ENCODE data around the gene SLC38A4. TPM values are rescaled to one million over a fixed set of nuclear protein-coding genes. Genes with fewer than 3 reads are reported as not detected.

SLC38A4 gene
- total and polyA plus RNA-seq, 2 donors (not counting 1 experiment from before 2014, with no cell fraction given), result not detected

DNA sequence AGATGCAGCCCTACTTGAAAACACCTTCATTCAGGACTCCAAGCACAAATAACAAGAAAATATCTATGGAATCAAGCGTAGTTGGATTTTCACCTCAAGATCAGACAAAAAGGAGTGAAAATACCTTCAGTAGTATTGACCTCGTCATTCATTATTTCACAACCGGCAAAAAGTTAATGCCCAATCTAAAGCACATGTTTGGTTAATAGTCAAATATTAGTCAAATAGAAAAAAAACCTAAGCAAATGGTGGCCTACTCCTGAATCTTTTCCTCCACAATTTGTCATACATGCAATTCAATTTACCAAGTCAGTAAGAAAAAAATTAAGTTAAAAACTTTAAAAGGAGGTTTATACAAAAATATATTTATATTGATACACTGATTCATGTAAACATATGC, 50.0 kb downstream of the SLC38A4 start:
- WGBS (ENCODE audit: insufficient coverage), result no CpG with 5 or more reads among the region's 3 CpGs
- Histone ChIP-seq H3K27me3 (replicated peaks in 1 of 4; ENCODE audit: control extremely low read depth in 1 of 4, control insufficient read depth in 3 of 4, insufficient read depth in 4 of 4, low read length in 3 of 4) (no peaks in the 10 kb centered on the region), H3K36me3 (replicated peaks in 1 of 2; ENCODE audit: control extremely low read depth in 1 of 2, control insufficient read depth in 1 of 2, extremely low read depth in 1 of 2, insufficient read depth in 2 of 2, low read length in 1 of 2) (no peaks in the 10 kb centered on the region), H3K79me2 (ENCODE audit: control insufficient read depth, insufficient read depth, low read length) (no peaks in the 10 kb centered on the region), H2AFZ (ENCODE audit: insufficient read depth, low read depth, low read length, poor library complexity, severe bottlenecking) (no peak overlapping the region), H3K9ac (ENCODE audit: low read length) (no peak overlapping the region), H3K9me3 (ENCODE audit: control extremely low read depth in 1 of 3, control insufficient read depth in 2 of 3, insufficient read depth in 1 of 3, low read length in 2 of 3) (no peaks in the 10 kb centered on the region), H3K4me1 (ENCODE audit: control insufficient read depth in 2 of 2, insufficient read depth in 2 of 2, low read length in 2 of 2) (no peaks in the 10 kb centered on the region), H4K20me1 (ENCODE audit: control insufficient read depth, insufficient read depth, low read length, poor library complexity, severe bottlenecking) (no peaks in the 10 kb centered on the region), H3K4me2 (replicated peaks; ENCODE audit: low read depth, low read length, poor library complexity, severe bottlenecking) (no peak overlapping the region), H3K27ac (ENCODE audit: low read length in 2 of 2) (no peak overlapping the region), H3K4me3 (ENCODE audit: control extremely low read depth in 1 of 5, extremely low read depth in 1 of 5, insufficient read depth in 1 of 5, low read depth in 2 of 5, low read length in 4 of 5) (no peak overlapping the region)
- peaks cover 11% of the 10 kb centered on the region for H3K27me3 Mint-ChIP-seq
- CTCF ChIA-PET, result no interaction called here
- ATAC-seq (ENCODE audit: low read depth) (no peak), DNase-seq (no peak)
- no peaks in the 10 kb centered on the region for H3K9me3 Mint-ChIP-seq (ENCODE audit: insufficient read depth)
- TF ChIP-seq EZH2 (IDR thresholded peaks at IDR 0.05; ENCODE audit: borderline replicate concordance, insufficient read depth, low read depth, low read length, poor library complexity, severe bottlenecking), result no peak
- TF ChIP-seq, protein P1, sequence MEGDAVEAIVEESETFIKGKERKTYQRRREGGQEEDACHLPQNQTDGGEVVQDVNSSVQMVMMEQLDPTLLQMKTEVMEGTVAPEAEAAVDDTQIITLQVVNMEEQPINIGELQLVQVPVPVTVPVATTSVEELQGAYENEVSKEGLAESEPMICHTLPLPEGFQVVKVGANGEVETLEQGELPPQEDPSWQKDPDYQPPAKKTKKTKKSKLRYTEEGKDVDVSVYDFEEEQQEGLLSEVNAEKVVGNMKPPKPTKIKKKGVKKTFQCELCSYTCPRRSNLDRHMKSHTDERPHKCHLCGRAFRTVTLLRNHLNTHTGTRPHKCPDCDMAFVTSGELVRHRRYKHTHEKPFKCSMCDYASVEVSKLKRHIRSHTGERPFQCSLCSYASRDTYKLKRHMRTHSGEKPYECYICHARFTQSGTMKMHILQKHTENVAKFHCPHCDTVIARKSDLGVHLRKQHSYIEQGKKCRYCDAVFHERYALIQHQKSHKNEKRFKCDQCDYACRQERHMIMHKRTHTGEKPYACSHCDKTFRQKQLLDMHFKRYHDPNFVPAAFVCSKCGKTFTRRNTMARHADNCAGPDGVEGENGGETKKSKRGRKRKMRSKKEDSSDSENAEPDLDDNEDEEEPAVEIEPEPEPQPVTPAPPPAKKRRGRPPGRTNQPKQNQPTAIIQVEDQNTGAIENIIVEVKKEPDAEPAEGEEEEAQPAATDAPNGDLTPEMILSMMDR (IDR thresholded peaks at IDR 0.05), result no peak
- no peaks in the 10 kb centered on the region for H3K4me1 Mint-ChIP-seq
- POLR2A ChIA-PET, result no interaction called here
- intact Hi-C loops (cut with micrococcal nuclease), result no loop called here
- no peak overlapping the region for H3K27ac Mint-ChIP-seq
- no peak overlapping the region for H3K4me3 Mint-ChIP-seq

DNA sequence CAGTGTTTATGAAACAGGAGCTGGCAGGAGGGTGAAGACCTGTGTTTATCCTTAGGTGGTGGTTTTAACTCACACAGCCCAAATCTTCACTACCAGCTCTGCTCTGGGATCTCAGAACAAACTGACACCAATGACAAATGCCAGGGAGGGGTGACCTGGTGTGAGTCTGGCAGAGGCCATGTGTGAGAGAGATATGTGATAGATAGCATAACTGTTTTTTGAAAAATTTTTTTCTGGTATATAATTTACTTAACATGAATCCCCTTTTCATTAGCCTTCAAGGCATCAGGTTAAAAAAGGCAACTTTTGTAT, 51.5 kb downstream of the SLC38A4 start:
- ChIA-PET CTCF (no interaction called here), POLR2A (no interaction called here)
- Histone ChIP-seq H4K20me1 (ENCODE audit: control insufficient read depth, insufficient read depth, low read length, poor library complexity, severe bottlenecking) (no peaks in the 10 kb centered on the region), H3K4me2 (replicated peaks; ENCODE audit: low read depth, low read length, poor library complexity, severe bottlenecking) (no peak overlapping the region), H3K27me3 (replicated peaks in 1 of 4; ENCODE audit: control extremely low read depth in 1 of 4, control insufficient read depth in 3 of 4, insufficient read depth in 4 of 4, low read length in 3 of 4) (no peaks in the 10 kb centered on the region), H2AFZ (ENCODE audit: insufficient read depth, low read depth, low read length, poor library complexity, severe bottlenecking) (no peak overlapping the region), H3K9me3 (ENCODE audit: control extremely low read depth in 1 of 3, control insufficient read depth in 2 of 3, insufficient read depth in 1 of 3, low read length in 2 of 3) (no peaks in the 10 kb centered on the region), H3K4me1 (ENCODE audit: control insufficient read depth in 2 of 2, insufficient read depth in 2 of 2, low read length in 2 of 2) (no peaks in the 10 kb centered on the region), H3K79me2 (ENCODE audit: control insufficient read depth, insufficient read depth, low read length) (no peaks in the 10 kb centered on the region), H3K9ac (ENCODE audit: low read length) (no peak overlapping the region), H3K4me3 (ENCODE audit: control extremely low read depth in 1 of 5, extremely low read depth in 1 of 5, insufficient read depth in 1 of 5, low read depth in 2 of 5, low read length in 4 of 5) (no peak overlapping the region), H3K36me3 (replicated peaks in 1 of 2; ENCODE audit: control extremely low read depth in 1 of 2, control insufficient read depth in 1 of 2, extremely low read depth in 1 of 2, insufficient read depth in 2 of 2, low read length in 1 of 2) (no peaks in the 10 kb centered on the region), H3K27ac (ENCODE audit: low read length in 2 of 2) (no peak overlapping the region)
- Mint-ChIP-seq H3K4me1 (no peaks in the 10 kb centered on the region), H3K27ac (no peak overlapping the region), H3K27me3 (peaks cover 3% of the 10 kb centered on the region), H3K4me3 (no peak overlapping the region), H3K9me3 (ENCODE audit: insufficient read depth) (no peaks in the 10 kb centered on the region)
- TF ChIP-seq EZH2 (IDR thresholded peaks at IDR 0.05; ENCODE audit: borderline replicate concordance, insufficient read depth, low read depth, low read length, poor library complexity, severe bottlenecking), result no peak
- TF ChIP-seq, protein P1 (IDR thresholded peaks at IDR 0.05), result no peak
- intact Hi-C loops (cut with micrococcal nuclease), result no loop called here
- no peak for DNase-seq
- ATAC-seq (ENCODE audit: low read depth), result no peak

Data from B cell (primary cell).